ENCODE results near the gene USH2A.

USH2A gene

DNA sequence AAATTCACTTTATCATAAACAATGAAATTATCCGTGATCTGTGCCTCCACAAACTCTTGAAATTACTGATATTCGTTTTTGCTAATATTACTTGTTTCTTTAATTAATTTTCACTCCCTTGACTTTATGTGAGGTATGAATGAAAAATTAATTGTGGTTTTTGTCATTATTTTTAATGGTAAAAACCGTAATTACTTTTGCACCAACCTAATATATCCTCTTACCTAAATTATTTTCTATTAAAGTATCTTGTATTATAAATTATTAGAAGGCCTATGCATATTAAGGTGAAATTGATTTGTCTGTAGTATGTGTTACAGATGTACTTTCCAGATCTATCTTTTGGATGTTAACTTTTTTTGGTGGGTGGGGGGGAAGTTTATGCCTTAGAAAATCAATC is 540.2 kb downstream of the USH2A start:
- TF ChIP-seq, protein P1, sequence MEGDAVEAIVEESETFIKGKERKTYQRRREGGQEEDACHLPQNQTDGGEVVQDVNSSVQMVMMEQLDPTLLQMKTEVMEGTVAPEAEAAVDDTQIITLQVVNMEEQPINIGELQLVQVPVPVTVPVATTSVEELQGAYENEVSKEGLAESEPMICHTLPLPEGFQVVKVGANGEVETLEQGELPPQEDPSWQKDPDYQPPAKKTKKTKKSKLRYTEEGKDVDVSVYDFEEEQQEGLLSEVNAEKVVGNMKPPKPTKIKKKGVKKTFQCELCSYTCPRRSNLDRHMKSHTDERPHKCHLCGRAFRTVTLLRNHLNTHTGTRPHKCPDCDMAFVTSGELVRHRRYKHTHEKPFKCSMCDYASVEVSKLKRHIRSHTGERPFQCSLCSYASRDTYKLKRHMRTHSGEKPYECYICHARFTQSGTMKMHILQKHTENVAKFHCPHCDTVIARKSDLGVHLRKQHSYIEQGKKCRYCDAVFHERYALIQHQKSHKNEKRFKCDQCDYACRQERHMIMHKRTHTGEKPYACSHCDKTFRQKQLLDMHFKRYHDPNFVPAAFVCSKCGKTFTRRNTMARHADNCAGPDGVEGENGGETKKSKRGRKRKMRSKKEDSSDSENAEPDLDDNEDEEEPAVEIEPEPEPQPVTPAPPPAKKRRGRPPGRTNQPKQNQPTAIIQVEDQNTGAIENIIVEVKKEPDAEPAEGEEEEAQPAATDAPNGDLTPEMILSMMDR (tag by site-specific recombination; IDR thresholded peaks at IDR 0.05): no peak
- TF ChIP-seq ZNF366 (tag by site-specific recombination; conservative IDR thresholded peaks at IDR 0.05) (no peak), ZNF549 (tag by site-specific recombination; IDR thresholded peaks at IDR 0.05) (no peak), ZNF677 (tag by site-specific recombination; IDR thresholded peaks at IDR 0.05) (no peak), ZNF792 (tag by site-specific recombination; IDR thresholded peaks at IDR 0.05) (no peak), KLF8 (tag by site-specific recombination; IDR thresholded peaks at IDR 0.05) (no peak), ZNF658 (tag by site-specific recombination; IDR thresholded peaks at IDR 0.05) (no peak), TCF7L2 (IDR thresholded peaks at IDR 0.05; ENCODE audit: borderline replicate concordance, low read depth, low read length) (no peak)
- ChIA-PET CTCF (no interaction called here), POLR2A (no interaction called here)
- H3K9me3 ChIP-seq (ENCODE audit: control insufficient read depth, insufficient read depth, low read depth, low read length): no peaks in the 10 kb centered on the region
- H3K36me3 ChIP-seq (ENCODE audit: control insufficient read depth in 2 of 2, insufficient read depth in 1 of 2, low read length in 2 of 2): no peaks in the 10 kb centered on the region
- no peak overlapping the region for H3K27ac ChIP-seq (ENCODE audit: extremely low read depth, low read depth, low read length)
- H3K4me3 ChIP-seq (ENCODE audit: low read depth, low read length): no peak overlapping the region
- no peaks in the 10 kb centered on the region for H3K4me1 ChIP-seq (ENCODE audit: control insufficient read depth, insufficient read depth, low read length)

DNA sequence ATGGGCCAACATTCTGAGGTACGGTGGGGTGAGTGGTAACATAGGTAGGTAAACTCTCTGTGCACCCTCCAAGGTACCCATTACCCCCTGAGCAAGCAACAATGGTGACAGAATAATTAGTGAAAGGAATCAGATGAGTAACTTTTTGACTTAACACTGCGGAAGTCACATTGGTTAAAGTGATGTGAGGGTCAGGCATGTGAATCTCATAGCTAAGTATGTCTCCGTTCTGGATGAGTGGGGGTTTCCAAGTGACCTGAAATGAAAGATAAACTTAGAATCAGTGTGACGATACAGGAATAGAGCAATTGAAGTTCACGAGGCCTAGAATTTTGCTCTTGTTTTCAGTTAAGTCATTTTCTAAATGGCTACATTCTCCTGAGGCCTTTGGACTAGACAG is 544.4 kb downstream of the USH2A start:
- no peaks in the 10 kb centered on the region for H3K9me3 ChIP-seq (ENCODE audit: control insufficient read depth, insufficient read depth, low read depth, low read length)
- TF ChIP-seq, protein P2, sequence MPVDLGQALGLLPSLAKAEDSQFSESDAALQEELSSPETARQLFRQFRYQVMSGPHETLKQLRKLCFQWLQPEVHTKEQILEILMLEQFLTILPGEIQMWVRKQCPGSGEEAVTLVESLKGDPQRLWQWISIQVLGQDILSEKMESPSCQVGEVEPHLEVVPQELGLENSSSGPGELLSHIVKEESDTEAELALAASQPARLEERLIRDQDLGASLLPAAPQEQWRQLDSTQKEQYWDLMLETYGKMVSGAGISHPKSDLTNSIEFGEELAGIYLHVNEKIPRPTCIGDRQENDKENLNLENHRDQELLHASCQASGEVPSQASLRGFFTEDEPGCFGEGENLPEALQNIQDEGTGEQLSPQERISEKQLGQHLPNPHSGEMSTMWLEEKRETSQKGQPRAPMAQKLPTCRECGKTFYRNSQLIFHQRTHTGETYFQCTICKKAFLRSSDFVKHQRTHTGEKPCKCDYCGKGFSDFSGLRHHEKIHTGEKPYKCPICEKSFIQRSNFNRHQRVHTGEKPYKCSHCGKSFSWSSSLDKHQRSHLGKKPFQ (tag by site-specific recombination; IDR thresholded peaks at IDR 0.05): no peak
- TF ChIP-seq ZNF335 (tag by site-specific recombination; conservative IDR thresholded peaks at IDR 0.05) (no peak), ZNF571 (tag by site-specific recombination; IDR thresholded peaks at IDR 0.05) (no peak)
- ChIA-PET CTCF (interaction anchor here (0.7 kb wide), 1 partner anchor 459 kb away, joined by 3 read pairs; no protein-coding TSS in a partner anchor), POLR2A (no interaction called here)
- no peaks in the 10 kb centered on the region for H3K36me3 ChIP-seq (ENCODE audit: control insufficient read depth in 2 of 2, insufficient read depth in 1 of 2, low read length in 2 of 2)
- no peak overlapping the region for H3K27ac ChIP-seq (ENCODE audit: extremely low read depth, low read depth, low read length)
- no peaks in the 10 kb centered on the region for H3K4me1 ChIP-seq (ENCODE audit: control insufficient read depth, insufficient read depth, low read length)
- H3K4me3 ChIP-seq (ENCODE audit: low read depth, low read length): no peak overlapping the region

DNA sequence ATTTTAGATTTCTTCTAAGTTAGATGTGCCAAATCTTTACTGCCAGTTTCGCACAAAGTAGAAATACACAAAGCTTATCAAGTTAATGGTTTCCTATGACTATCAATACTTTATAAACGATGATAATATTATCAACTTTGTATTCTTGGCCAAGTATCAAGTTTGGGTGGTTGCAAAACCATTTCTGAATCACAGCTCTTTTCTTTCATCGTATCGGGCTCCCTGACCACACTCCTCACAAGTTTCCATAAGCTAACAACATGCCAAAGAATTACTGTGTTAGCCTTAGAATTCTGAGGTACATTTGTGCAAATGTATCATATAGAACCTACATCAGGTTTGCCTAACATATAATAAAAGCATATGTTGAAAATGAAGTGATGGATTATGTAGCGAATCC is 545.1 kb downstream of the USH2A start:
- TF ChIP-seq ZNF16 (tag by site-specific recombination; IDR thresholded peaks at IDR 0.05; ENCODE audit: low read depth) (no peak), ZNF777 (tag by site-specific recombination; IDR thresholded peaks at IDR 0.05; ENCODE audit: borderline replicate concordance) (no peak), ZNF510 (tag by site-specific recombination; IDR thresholded peaks at IDR 0.05; ENCODE audit: insufficient replicate concordance) (no peak), ZNF76 (tag by site-specific recombination; IDR thresholded peaks at IDR 0.05; ENCODE audit: borderline replicate concordance, low read depth) (no peak)
- TF ChIP-seq, protein P3, sequence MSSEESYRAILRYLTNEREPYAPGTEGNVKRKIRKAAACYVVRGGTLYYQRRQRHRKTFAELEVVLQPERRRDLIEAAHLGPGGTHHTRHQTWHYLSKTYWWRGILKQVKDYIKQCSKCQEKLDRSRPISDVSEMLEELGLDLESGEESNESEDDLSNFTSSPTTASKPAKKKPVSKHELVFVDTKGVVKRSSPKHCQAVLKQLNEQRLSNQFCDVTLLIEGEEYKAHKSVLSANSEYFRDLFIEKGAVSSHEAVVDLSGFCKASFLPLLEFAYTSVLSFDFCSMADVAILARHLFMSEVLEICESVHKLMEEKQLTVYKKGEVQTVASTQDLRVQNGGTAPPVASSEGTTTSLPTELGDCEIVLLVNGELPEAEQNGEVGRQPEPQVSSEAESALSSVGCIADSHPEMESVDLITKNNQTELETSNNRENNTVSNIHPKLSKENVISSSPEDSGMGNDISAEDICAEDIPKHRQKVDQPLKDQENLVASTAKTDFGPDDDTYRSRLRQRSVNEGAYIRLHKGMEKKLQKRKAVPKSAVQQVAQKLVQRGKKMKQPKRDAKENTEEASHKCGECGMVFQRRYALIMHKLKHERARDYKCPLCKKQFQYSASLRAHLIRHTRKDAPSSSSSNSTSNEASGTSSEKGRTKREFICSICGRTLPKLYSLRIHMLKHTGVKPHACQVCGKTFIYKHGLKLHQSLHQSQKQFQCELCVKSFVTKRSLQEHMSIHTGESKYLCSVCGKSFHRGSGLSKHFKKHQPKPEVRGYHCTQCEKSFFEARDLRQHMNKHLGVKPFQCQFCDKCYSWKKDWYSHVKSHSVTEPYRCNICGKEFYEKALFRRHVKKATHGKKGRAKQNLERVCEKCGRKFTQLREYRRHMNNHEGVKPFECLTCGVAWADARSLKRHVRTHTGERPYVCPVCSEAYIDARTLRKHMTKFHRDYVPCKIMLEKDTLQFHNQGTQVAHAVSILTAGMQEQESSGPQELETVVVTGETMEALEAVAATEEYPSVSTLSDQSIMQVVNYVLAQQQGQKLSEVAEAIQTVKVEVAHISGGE (tag by site-specific recombination; conservative IDR thresholded peaks at IDR 0.05; ENCODE audit: low read depth): no peak
- Histone ChIP-seq H3K4me1 (ENCODE audit: control insufficient read depth, insufficient read depth, low read length) (no peaks in the 10 kb centered on the region), H3K36me3 (ENCODE audit: control insufficient read depth in 2 of 2, insufficient read depth in 1 of 2, low read length in 2 of 2) (no peaks in the 10 kb centered on the region), H3K9me3 (ENCODE audit: control insufficient read depth, insufficient read depth, low read depth, low read length) (no peaks in the 10 kb centered on the region), H3K4me3 (ENCODE audit: low read depth, low read length) (no peak overlapping the region), H3K27ac (ENCODE audit: extremely low read depth, low read depth, low read length) (no peak overlapping the region)
- ChIA-PET CTCF (no interaction called here), POLR2A (no interaction called here)

Data from HEK293 (cell line).